A549 (cell line): Measurements from ENCODE around the gene TMSB10. TPM values are rescaled to one million over a fixed set of nuclear protein-coding genes. Genes with fewer than 3 reads are reported as not detected.
"Not testable (repeated sequence)": the region's sequence is repeated elsewhere in the genome, so short reads cannot be mapped to it uniquely, and the experiment has no call there.

Experiments
- ATAC-seq, 2 experiments: fragments of 200-7000 bp in 1 of 2; fragments of >200 bp in 1 of 2; cut with Nextera tagmentation in 1 of 2; cut with Tn5 transposase in 1 of 2; 3 replicates each; pipeline versions ENCODE4 v1.8.0 to v1.9.1; 2018 to 2020; ENCODE audit warnings: mild to moderate bottlenecking in 1 of 2, moderate library complexity in 1 of 2
- CTCF ChIA-PET: fragments of 300-600 bp; sonication (Branson Sonifier 250); formaldehyde crosslinking; extraction: SDS; loops from one replicate; lab custom pipeline; 2021; ENCODE audit warnings: antibody characterized with exemption, inconsistent platforms; lab: Yijun Ruan, JAX
- POLR2A ChIA-PET: fragments of 350-600 bp; formaldehyde crosslinking; extraction: SDS; loops from one replicate; lab custom pipeline; 2021; ENCODE audit warnings: antibody characterized with exemption, inconsistent platforms; lab: Yijun Ruan, JAX
- DNase-seq, 2 experiments: peaks; one replicate each; pipeline versions ENCODE4 v3.0.0 to v3.0.0-alpha.2; 2011 to 2016; ENCODE audit warnings: low read depth in 1 of 2, low spot score in 1 of 2
- FAIRE-seq: peaks from 2 replicates; lab custom pipeline; 2011; peaks lifted over from hg19 to GRCh38; lab: Jason Lieb, UNC
- H3K27ac ChIP-seq, 2 experiments: fragments of >200 bp; sonication (Bioruptor Twin); formaldehyde crosslinking; 3 replicates each; pipeline ENCODE4 v1.5.1; 2016 to 2017
- H3K4me1 ChIP-seq: fragments of >200 bp; sonication (Bioruptor Twin); formaldehyde crosslinking; 3 replicates; pipeline ENCODE4 v1.6.1; 2016
- H3K4me2 ChIP-seq: fragments of >200 bp; sonication (Bioruptor Twin); formaldehyde crosslinking; 3 replicates; pipeline ENCODE4 v1.6.1; 2016
- H3K4me3 ChIP-seq: fragments of >200 bp; sonication (Bioruptor Twin); formaldehyde crosslinking; 3 replicates; pipeline ENCODE4 v1.5.1; 2016
- H3K9me3 ChIP-seq: fragments of >200 bp; sonication (Bioruptor Twin); formaldehyde crosslinking; 3 replicates; pipeline ENCODE4 v1.6.1; 2016
- BHLHE40 ChIP-seq: IDR thresholded peaks from 2 replicates; pipeline ENCODE4 v1.6.1; 2012; ENCODE audit warnings: low read depth, low read length, inconsistent platforms
- CHD2 ChIP-seq: fragments of 150-350 bp; IDR thresholded peaks from 2 replicates; pipeline ENCODE4 v1.6.1; 2014; ENCODE audit warnings: low read length; ENCODE audit not compliant: partially characterized antibody
- EP300 ChIP-seq, 2 experiments: fragments of >200 bp; sonication (Bioruptor Twin); formaldehyde crosslinking; IDR thresholded peaks; 2 replicates in 1 of 2; 3 replicates in 1 of 2; pipeline ENCODE4 v1.6.1; 2016 to 2017
- FOSL2 ChIP-seq, 2 experiments: fragments of 450-650 bp in 1 of 2; fragments of >200 bp in 1 of 2; sonication (Bioruptor Twin) in 1 of 2; formaldehyde crosslinking; IDR thresholded peaks; 2 replicates each; pipeline versions ENCODE4 v1.5.0 to v1.6.1; 2016 to 2020; ENCODE audit warnings: mild to moderate bottlenecking in 1 of 2, moderate library complexity in 1 of 2
- HDAC2 ChIP-seq: fragments of 200-600 bp; sonication (generic); IDR thresholded peaks from 2 replicates; pipeline ENCODE4 v1.6.1; 2016
- HOXB13 ChIP-seq: fragments of 250-450 bp; sonication (Bioruptor Pico); IDR thresholded peaks from 2 replicates; pipeline ENCODE4 v1.5.0; 2020; ENCODE audit warnings: low read depth, mild to moderate bottlenecking, moderate library complexity
- KDM1A ChIP-seq: fragments of 200-600 bp; sonication (generic); IDR thresholded peaks from 2 replicates; pipeline ENCODE4 v1.6.1; 2016; ENCODE audit warnings: low read depth, mild to moderate bottlenecking
- KDM5A ChIP-seq: fragments of 200-600 bp; sonication (generic); IDR thresholded peaks from 2 replicates; pipeline ENCODE4 v1.6.1; 2016; ENCODE audit warnings: antibody characterized with exemption, mild to moderate bottlenecking
- MAZ ChIP-seq: fragments of 150-350 bp; IDR thresholded peaks from 2 replicates; pipeline ENCODE4 v1.6.1; 2014; ENCODE audit warnings: antibody characterized with exemption, low read depth, low read length, borderline replicate concordance
- RAD21 ChIP-seq, 2 experiments: fragments of >200 bp in 1 of 2; sonication (Bioruptor Twin) in 1 of 2; formaldehyde crosslinking in 1 of 2; IDR thresholded peaks in 1 of 2; conservative IDR thresholded peaks in 1 of 2; 2 replicates in 1 of 2; 3 replicates in 1 of 2; pipeline ENCODE4 v1.6.1; 2012 to 2018; ENCODE audit warnings: inconsistent platforms in 1 of 2
- RFX5 ChIP-seq: fragments of 450-650 bp; IDR thresholded peaks from 2 replicates; pipeline ENCODE4 v1.7.1; 2014; ENCODE audit warnings: antibody characterized with exemption, mild to moderate bottlenecking, moderate library complexity
- RNF2 ChIP-seq: fragments of 200-600 bp; sonication (generic); IDR thresholded peaks from 2 replicates; pipeline ENCODE4 v1.6.1; 2016; ENCODE audit warnings: low read depth, mild to moderate bottlenecking, antibody characterized with exemption, moderate library complexity, borderline replicate concordance
- SMC3 ChIP-seq: fragments of >200 bp; sonication (Bioruptor Twin); formaldehyde crosslinking; IDR thresholded peaks from 3 replicates; pipeline ENCODE4 v1.6.1; 2018; ENCODE audit warnings: inconsistent platforms
- TFCP2L1 ChIP-seq: fragments of 250-450 bp; sonication (Bioruptor Pico); IDR thresholded peaks from 2 replicates; pipeline ENCODE4 v1.5.0; 2021; ENCODE audit warnings: mild to moderate bottlenecking
- ZC3H11A ChIP-seq: fragments of 450-650 bp; IDR thresholded peaks from 2 replicates; pipeline ENCODE4 v1.6.1; 2014; ENCODE audit warnings: antibody characterized with exemption, mild to moderate bottlenecking
- ZFP36 ChIP-seq: fragments of 450-650 bp; IDR thresholded peaks from 2 replicates; pipeline ENCODE4 v1.6.1; 2014; ENCODE audit warnings: borderline replicate concordance; ENCODE audit not compliant: partially characterized antibody
- WGBS: methylation state at CpG from one replicate; pipeline ENCODE4 v1.1.6; 2017; ENCODE audit errors: missing lambda C conversion rate; 5-methylcytosine and 5-hydroxymethylcytosine counted together
- polyA plus RNA-seq, 4 experiments: library from polyadenylated mRNA; depleted of rRNA in 3 of 4; stranded (reverse); fragments of >200 nt; fragmentation: RNase III in 1 of 4; extraction: RNeasy Plus Mini Kit Qiagen cat#74134 plus additional on column Dnase treatment in 1 of 4; gene quantifications; 2 replicates in 3 of 4; 3 replicates in 1 of 4; pipeline ENCODE4 v1.2.3, GENCODE V29; 2011 to 2017
- TF ChIP-seq, protein P1 (sequence below): fragments of 200-600 bp; sonication (generic); IDR thresholded peaks from 2 replicates; pipeline ENCODE4 v1.6.1; 2016; ENCODE audit warnings: antibody characterized with exemption, mild to moderate bottlenecking, moderate library complexity
- TF ChIP-seq, protein P2 (sequence below): fragments of 150-350 bp; IDR thresholded peaks from 2 replicates; pipeline ENCODE4 v1.6.1; 2014; ENCODE audit warnings: low read depth, mild to moderate bottlenecking, low read length

TMSB10 gene
- polyA plus RNA-seq, 2 of the 4 experiments (the other 2 are of a cell fraction): 3,109 to 7,015 TPM

DNA sequence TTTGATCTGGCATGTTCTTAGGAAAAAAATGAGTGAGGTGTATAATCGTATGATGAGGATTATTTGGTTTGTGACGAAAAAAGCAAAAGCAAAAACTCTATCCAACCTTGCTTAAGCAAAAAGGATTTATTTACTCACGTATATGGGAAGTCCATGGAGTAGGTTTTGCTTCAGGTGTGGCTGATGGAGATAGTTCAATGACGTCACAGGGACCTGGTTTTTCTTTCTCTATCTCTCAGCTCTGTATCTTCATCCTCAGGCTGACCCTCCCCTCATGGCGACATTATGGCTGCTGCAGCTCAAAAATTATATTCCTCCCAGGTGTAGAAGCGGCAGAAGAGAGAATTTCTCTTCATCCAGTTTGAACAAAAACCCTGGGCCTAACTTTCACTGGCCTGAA, 8.9 kb downstream of the TMSB10 start:
- POLR2A ChIA-PET: interaction anchor here (1.2 kb wide), 1 partner anchor 9 kb away, joined by 4 read pairs; the partner anchor contains the start of gene TMSB10
- DNase-seq: no peak
- Histone ChIP-seq H3K27ac (peak overlapping the region in 1 of 2 experiments; percentile 27; a peak in 1 of 6 replicates), H3K9me3 (no peaks in the 10 kb centered on the region), H3K4me3 (no peak overlapping the region), H3K4me2 (no peak overlapping the region), H3K4me1 (peaks cover 10% of the 10 kb centered on the region)
- TF ChIP-seq SMC3 (no peak), EP300 (IDR thresholded peaks at IDR 0.05) (no peak), KDM5A (no peak), HDAC2 (no peak), RFX5 (no peak), BHLHE40 (no peak), MAZ (no peak), HOXB13 (CRISPR knock-in tag) (no peak), RNF2 (no peak), ZC3H11A (no peak), ZFP36 (no peak), TFCP2L1 (CRISPR knock-in tag) (no peak), CHD2 (no peak), RAD21 (conservative IDR thresholded peaks at IDR 0.05 in 1 of 2, IDR thresholded peaks at IDR 0.05 in 1 of 2) (no peak), FOSL2 (IDR thresholded peaks at IDR 0.05) (no peak), FOSL2 (CRISPR knock-in tag; IDR thresholded peaks at IDR 0.05) (no peak), KDM1A (no peak)
- TF ChIP-seq, protein P1, sequence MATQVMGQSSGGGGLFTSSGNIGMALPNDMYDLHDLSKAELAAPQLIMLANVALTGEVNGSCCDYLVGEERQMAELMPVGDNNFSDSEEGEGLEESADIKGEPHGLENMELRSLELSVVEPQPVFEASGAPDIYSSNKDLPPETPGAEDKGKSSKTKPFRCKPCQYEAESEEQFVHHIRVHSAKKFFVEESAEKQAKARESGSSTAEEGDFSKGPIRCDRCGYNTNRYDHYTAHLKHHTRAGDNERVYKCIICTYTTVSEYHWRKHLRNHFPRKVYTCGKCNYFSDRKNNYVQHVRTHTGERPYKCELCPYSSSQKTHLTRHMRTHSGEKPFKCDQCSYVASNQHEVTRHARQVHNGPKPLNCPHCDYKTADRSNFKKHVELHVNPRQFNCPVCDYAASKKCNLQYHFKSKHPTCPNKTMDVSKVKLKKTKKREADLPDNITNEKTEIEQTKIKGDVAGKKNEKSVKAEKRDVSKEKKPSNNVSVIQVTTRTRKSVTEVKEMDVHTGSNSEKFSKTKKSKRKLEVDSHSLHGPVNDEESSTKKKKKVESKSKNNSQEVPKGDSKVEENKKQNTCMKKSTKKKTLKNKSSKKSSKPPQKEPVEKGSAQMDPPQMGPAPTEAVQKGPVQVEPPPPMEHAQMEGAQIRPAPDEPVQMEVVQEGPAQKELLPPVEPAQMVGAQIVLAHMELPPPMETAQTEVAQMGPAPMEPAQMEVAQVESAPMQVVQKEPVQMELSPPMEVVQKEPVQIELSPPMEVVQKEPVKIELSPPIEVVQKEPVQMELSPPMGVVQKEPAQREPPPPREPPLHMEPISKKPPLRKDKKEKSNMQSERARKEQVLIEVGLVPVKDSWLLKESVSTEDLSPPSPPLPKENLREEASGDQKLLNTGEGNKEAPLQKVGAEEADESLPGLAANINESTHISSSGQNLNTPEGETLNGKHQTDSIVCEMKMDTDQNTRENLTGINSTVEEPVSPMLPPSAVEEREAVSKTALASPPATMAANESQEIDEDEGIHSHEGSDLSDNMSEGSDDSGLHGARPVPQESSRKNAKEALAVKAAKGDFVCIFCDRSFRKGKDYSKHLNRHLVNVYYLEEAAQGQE: no peak
- TF ChIP-seq, protein P2, sequence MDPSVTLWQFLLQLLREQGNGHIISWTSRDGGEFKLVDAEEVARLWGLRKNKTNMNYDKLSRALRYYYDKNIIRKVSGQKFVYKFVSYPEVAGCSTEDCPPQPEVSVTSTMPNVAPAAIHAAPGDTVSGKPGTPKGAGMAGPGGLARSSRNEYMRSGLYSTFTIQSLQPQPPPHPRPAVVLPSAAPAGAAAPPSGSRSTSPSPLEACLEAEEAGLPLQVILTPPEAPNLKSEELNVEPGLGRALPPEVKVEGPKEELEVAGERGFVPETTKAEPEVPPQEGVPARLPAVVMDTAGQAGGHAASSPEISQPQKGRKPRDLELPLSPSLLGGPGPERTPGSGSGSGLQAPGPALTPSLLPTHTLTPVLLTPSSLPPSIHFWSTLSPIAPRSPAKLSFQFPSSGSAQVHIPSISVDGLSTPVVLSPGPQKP: no peak
- CTCF ChIA-PET: interaction anchor here (7.6 kb wide), 1 partner anchor 12 kb away, joined by 60 read pairs; no protein-coding TSS in a partner anchor
- no peak for FAIRE-seq
- no peak for ATAC-seq
- WGBS: 89% methylated on average over 6 of the region's 6 CpGs

DNA sequence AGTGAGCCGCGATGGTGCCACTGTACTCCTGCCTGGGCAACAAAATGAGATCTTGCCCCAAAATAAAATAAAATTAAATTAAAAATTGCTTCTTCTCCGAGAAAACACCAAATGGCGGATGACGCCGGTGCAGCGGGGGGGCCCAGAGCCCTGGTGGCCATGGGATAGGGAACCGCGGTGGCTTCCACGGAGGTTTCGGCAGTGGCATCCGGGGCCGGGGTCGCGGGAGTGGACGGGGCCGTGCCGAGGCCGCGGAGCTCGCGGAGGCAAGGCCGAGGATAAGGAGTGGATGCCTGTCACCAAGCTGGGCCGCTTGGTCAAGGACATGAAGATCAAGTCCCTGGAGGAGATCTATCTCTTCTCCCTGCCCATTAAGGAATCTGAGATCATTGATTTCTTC, 10.2 kb downstream of the TMSB10 start:
- FAIRE-seq, H3K4me3 ChIP-seq, ATAC-seq, H3K9me3 ChIP-seq, POLR2A ChIA-PET, DNase-seq, H3K4me2 ChIP-seq: not testable (repeated sequence)
- 0 out of 6 replicates have a peak overlapping the region, but pooled peaks of 1 of the 2 experiments have one; percentile 12 for H3K27ac ChIP-seq
- WGBS: 96% methylated on average over 24 of the region's 24 CpGs
- H3K4me1 ChIP-seq: peaks cover 18% of the 10 kb centered on the region
- CTCF ChIA-PET: interaction anchor here (7.6 to 11.3 kb wide), 2 partner anchors 10 to 11 kb away, joined by 60 to 178 read pairs; partner anchors contain the start of gene TMSB10

DNA sequence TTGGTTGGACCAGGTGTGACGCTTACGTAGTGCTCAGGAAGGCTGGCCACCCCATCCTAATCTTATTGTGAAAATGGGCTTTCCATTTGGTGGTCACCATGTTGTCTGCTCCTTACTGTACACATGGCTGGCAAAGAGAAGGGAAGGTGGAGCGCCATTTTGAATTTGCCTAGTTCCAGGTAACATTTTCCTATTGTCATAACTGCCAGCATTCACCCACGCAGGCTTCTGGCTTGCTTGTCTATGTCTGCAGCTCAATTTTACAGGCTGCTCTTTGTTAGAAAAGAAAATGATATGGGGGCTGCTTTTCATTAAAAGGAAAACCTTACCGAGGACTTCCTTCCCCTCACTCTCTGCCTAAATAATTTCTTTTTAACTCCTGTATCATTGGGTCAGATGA, 12.4 kb downstream of the TMSB10 start:
- H3K9me3 ChIP-seq, ATAC-seq, H3K4me2 ChIP-seq, DNase-seq, FAIRE-seq, H3K4me3 ChIP-seq: not testable (repeated sequence)
- Histone ChIP-seq H3K4me1 (peaks cover 18% of the 10 kb centered on the region), H3K27ac (peak overlapping the region; percentile 84 to 96; a peak in 5 of 6 replicates)
- ChIA-PET CTCF (interaction anchor here (0.8 to 11.3 kb wide), 6 partner anchors 8 to 100 kb away, joined by 3 to 178 read pairs (median 4); partner anchors contain the start of gene TMSB10), POLR2A (interaction anchor here (1.1 to 6.7 kb wide), 2 partner anchors 12 to 13 kb away, joined by 4 to 131 read pairs; partner anchors contain the start of gene TMSB10)
- WGBS: 95% methylated on average over 5 of the region's 5 CpGs
